ENCODE data around the gene LLGL1. TPM values are rescaled to one million over a fixed set of nuclear protein-coding genes. Genes with fewer than 3 reads are reported as not detected.

The LLGL1 gene
- total and polyA plus RNA-seq, 10 donors, result 2.9 to 23.4 (median 14.5) TPM

GRCh38 chr17:18229254-18229653 is 3.8 kb downstream of the LLGL1 start:
- H3K9me3 ChIP-seq, result no peaks in the 10 kb centered on the region
- H3K27me3 ChIP-seq (replicated peaks in 1 of 7), result no peaks in the 10 kb centered on the region
- peaks cover 0 to 26% (median 11%) of the 10 kb centered on the region in 6 donors for H3K36me3 ChIP-seq
- no peak overlapping the region for H3K27ac ChIP-seq
- TF ChIP-seq CTCF (IDR thresholded peaks at IDR 0.05 in 8 of 11, conservative IDR thresholded peaks at IDR 0.05 in 3 of 11), result no peak
- TF ChIP-seq POLR2AphosphoS5 (IDR thresholded peaks at IDR 0.05), result no peak
- no peak for TF ChIP-seq POLR2A (IDR thresholded peaks at IDR 0.05)
- DNase-seq, result no peak
- H3K4me3 ChIP-seq, result no peak overlapping the region
- intact Hi-C loops (cut with DNase I; ENCODE audit: low total_unique reads), result no loop called here
- 67 to 93% (median 83%) methylated on average over 2 to 4 of the region's 4 CpGs for WGBS, 5 donors
- H3K4me1 ChIP-seq, result peaks cover 3 to 42% (median 20%) of the 10 kb centered on the region in 6 donors

GRCh38 chr17:18229771-18230170 is 4.3 kb downstream of the LLGL1 start:
- H3K9me3 ChIP-seq, result no peaks in the 10 kb centered on the region
- no peak for DNase-seq
- TF ChIP-seq CTCF (IDR thresholded peaks at IDR 0.05 in 8 of 11, conservative IDR thresholded peaks at IDR 0.05 in 3 of 11), result no peak
- TF ChIP-seq POLR2AphosphoS5 (IDR thresholded peaks at IDR 0.05), result no peak
- no peak for TF ChIP-seq POLR2A (IDR thresholded peaks at IDR 0.05)
- peaks cover 3 to 37% (median 17%) of the 10 kb centered on the region in 6 donors for H3K4me1 ChIP-seq
- H3K36me3 ChIP-seq, result peaks cover 0 to 31% (median 16%) of the 10 kb centered on the region in 6 donors
- intact Hi-C loops (cut with DNase I; ENCODE audit: low total_unique reads), result no loop called here
- H3K4me3 ChIP-seq, result no peak overlapping the region
- H3K27ac ChIP-seq, result no peak overlapping the region
- WGBS, 5 donors, result 93 to 100% (median 98%) methylated on average over 1 to 7 of the region's 7 CpGs
- no peaks in the 10 kb centered on the region for H3K27me3 ChIP-seq (replicated peaks in 1 of 7)

GRCh38 chr17:18230288-18231141 is 5.1 kb downstream of the LLGL1 start:
- Histone ChIP-seq H3K27me3 (replicated peaks in 1 of 7) (no peaks in the 10 kb centered on the region), H3K27ac (no peak overlapping the region), H3K36me3 (peaks cover 0 to 38% (median 24%) of the 10 kb centered on the region in 6 donors), H3K9me3 (no peaks in the 10 kb centered on the region), H3K4me3 (no peak overlapping the region), H3K4me1 (peaks cover 3 to 32% (median 13%) of the 10 kb centered on the region in 6 donors)
- no peak for TF ChIP-seq POLR2AphosphoS5 (IDR thresholded peaks at IDR 0.05)
- TF ChIP-seq CTCF (IDR thresholded peaks at IDR 0.05 in 8 of 11, conservative IDR thresholded peaks at IDR 0.05 in 3 of 11), result no peak
- TF ChIP-seq POLR2A (IDR thresholded peaks at IDR 0.05), result no peak
- WGBS, 5 donors, result 79 to 95% (median 87%) methylated on average over 10 to 14 of the region's 14 CpGs
- DNase-seq, result no peak
- intact Hi-C loops (cut with DNase I; ENCODE audit: low total_unique reads), result no loop called here

- H3K27me3 ChIP-seq (replicated peaks in 1 of 7), result no peaks in the 10 kb centered on the region
- DNase-seq, result no peak
- H3K27ac ChIP-seq, result no peak overlapping the region
- H3K4me3 ChIP-seq, result no peak overlapping the region
- no peak for TF ChIP-seq CTCF (IDR thresholded peaks at IDR 0.05 in 8 of 11, conservative IDR thresholded peaks at IDR 0.05 in 3 of 11)
- TF ChIP-seq POLR2AphosphoS5 (IDR thresholded peaks at IDR 0.05), result no peak
- TF ChIP-seq POLR2A (IDR thresholded peaks at IDR 0.05), result no peak
- intact Hi-C loops (cut with DNase I; ENCODE audit: low total_unique reads), result no loop called here
- peaks cover 2 to 28% (median 10%) of the 10 kb centered on the region in 6 donors for H3K4me1 ChIP-seq
- no peaks in the 10 kb centered on the region for H3K9me3 ChIP-seq
- peaks cover 0 to 45% (median 28%) of the 10 kb centered on the region in 6 donors for H3K36me3 ChIP-seq
- WGBS, 5 donors, result 79 to 91% (median 82%) methylated on average over 8 to 9 of the region's 9 CpGs
These were observed 5.7 kb downstream of the LLGL1 start for GRCh38 chr17:18231164-18231563.
